Measurements from ENCODE around the gene ITGB1BP1. TPM values are rescaled to one million over a fixed set of nuclear protein-coding genes. Genes with fewer than 3 reads are reported as not detected.

The ITGB1BP1 gene
- total RNA-seq, 1 experiment from 2014 or later = 34.3 TPM

DNA sequence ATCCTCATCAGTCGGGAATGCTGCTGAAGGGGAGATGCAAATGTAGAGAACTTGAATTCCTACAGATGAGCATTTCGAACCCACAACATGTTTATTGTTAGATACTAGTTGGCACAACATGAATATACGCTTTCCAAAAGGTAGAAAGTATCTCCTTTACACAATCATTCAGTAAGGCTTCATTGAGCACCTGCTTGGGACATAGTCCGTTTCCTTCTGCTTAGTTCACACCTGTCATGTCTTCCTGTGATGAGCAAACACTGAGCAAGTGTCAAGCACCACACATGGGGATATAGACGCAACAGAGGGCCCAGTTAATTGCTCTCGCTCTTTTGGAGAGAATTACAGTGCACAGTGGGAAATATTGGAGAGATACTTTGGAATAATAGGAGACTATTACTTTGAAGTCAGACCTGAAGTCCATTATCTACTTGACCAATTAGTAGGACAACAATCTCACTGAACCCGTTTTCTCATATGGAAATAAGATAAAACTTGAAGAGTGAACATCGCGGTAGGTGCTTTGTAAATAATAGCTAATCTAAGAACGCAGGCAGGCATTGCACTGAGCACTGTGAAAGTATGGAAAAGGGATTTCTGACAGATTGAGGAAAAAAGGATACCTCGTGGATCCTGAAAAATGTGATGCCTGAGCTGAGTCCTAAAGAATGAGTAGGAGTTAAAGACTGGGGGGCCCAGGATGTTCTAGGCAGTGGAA lies 1.3 kb upstream of the ITGB1BP1 start:
- no peak for DNase-seq (ENCODE audit: low read depth)

- peak; percentile 25 for DNase-seq (ENCODE audit: low read depth)
Measured at GRCh38 chr2:9423922-9424272, 569 bp upstream of the ITGB1BP1 start.

DNA sequence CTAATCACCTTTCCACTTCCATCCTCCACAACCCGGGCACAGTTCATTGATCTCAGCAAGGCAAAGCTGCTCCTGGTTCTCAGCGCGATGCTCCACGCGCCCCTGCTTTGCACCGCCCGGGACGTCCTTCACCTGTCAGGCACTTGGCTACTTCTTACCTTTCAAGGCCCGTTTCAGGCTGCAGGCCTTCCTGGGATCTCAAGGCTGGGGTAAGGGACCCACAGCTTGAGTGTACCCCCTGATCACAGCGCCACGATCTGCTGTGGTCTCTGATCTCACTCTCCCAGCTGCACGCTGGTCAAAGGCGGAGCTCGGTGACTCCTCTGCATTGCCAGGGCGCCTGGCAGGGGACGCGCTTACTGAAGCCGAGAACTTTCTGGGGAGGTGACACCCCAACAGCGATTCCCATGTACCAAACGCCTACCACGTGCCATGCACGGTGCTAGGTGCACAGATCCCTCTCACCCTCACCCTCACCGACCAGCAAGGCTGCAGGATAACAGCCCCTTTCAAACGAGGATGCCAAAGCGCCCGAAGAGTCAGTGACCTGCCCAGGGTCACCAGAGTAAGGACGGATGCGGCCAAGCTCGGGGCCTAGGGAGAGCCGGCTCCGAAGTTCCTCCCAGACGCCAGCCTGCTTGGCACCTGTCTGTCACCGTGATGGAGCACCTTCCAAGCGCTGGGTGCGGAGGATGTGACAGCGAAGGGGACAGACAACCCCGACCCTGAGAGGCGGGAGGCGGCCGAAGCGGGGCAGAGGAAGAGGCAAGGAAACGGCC lies 818 bp downstream of the ITGB1BP1 start:
- peak; percentile 39 for DNase-seq (ENCODE audit: low read depth)

- no peak for DNase-seq (ENCODE audit: low read depth)
Measured at GRCh38 chr2:9420495-9420894, 2.8 kb downstream of the ITGB1BP1 start.

GRCh38 chr2:9419541-9419940 lies 3.8 kb downstream of the ITGB1BP1 start:
- DNase-seq (ENCODE audit: low read depth) = no peak

DNA sequence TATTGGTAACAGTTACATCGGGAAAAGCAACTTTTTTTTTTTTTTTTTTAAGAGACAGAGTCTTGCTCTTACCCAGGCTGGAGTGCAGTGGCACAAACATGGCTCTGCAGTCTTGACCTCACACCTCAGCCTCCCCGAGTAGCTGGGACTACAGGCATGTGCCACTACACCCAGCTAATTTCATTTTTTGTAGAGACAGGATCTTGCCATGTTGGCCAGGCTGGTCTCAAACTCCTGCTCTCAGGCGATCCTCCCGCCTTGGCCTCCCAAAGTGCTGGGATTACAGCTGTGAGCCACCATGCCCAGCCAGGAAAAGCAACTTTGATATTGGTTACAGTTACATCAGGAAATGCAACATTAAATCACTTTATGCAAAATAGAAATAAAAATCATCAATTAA lies 4.6 kb downstream of the ITGB1BP1 start:
- DNase-seq (ENCODE audit: low read depth) = no peak

GRCh38 chr2:9417725-9418124 lies 5.6 kb downstream of the ITGB1BP1 start:
- no peak for DNase-seq (ENCODE audit: low read depth)

DNA sequence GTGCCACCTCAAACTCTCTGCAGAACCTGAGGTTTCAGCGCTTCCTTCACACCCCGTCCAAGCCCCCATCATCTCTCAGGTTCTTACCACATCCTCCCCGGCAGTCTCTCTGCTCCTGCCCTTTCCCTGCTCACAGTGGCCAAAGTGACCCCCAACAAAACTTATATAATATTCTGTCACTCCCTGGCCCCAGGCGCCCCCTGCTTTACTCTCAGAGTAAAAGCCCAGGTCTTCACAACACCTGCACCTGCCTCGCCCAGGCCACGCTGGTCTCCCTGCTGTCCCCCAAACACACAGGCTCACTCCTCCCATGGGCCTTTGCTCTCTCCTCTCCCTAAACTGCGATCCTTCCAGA lies 6.4 kb downstream of the ITGB1BP1 start:
- no peak for DNase-seq (ENCODE audit: low read depth)

DNA sequence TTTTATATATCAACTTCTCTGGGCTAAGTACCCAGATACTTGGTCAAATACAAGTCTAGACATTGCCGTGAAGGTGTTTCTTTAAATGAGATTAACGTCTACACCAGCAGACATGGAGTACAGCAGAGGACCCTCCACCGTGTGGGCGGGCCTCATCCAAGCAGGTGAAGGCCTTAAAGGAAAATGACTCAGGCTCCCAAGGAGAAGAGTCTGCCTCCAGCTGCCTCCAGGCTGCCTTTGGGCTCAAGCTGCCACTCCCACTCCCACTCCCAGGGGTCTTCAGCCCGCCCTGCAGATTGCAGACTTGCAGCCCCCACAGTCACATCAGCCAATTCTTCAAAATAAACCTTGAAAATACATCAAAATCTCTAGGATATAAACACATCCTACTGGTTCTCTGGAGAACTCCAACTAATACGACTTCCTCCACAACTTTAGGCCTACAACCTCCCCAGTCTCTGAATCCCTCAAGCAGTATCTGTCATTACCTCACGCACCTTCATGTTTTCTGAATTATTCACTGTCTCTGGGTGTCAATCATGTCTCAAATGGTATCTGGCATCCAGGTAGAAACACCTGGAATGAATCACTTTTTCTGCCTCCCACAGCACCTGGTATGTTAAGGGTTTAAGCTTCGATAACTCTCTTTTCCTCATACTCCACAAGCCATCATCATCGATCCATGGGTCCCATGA lies 6.9 kb downstream of the ITGB1BP1 start:
- DNase-seq (ENCODE audit: low read depth) = no peak

DNA sequence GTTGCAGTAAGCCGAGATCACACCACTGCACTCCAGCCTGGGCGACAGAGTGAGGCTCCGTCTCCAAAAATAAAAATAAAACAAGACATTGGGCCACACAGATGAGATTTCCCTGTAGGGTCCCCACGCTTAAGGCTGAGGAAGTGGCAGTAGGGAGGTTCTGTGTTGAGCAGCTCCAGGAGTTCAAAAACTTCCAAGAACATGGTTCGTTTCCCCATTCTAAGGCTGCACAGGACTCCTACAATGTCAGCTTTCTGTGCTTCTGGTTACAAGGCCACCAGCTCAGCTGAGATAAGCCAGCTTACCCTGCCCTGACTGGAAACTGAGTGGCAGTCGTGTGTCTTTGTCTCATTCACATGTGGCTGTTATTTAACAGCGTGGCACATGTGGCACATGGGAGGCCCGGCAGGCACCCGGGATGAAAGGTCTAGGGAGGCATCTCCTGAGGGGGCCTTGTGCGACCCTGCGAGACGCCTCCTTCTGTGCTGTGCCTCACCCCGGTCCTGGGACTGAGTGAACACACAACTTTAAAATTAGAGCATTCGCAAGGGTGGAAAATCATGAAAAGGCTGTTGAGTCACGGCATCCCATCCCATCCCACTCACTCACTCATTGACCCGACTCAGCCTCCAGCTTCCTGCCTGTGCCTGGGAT lies 7.7 kb downstream of the ITGB1BP1 start:
- DNase-seq (ENCODE audit: low read depth) = no peak

GRCh38 chr2:9412781-9413180 lies 10.5 kb downstream of the ITGB1BP1 start:
- DNase-seq (ENCODE audit: low read depth) = no peak

- no peak for DNase-seq (ENCODE audit: low read depth)
Measured at GRCh38 chr2:9410108-9410507, 13.2 kb downstream of the ITGB1BP1 start.

DNA sequence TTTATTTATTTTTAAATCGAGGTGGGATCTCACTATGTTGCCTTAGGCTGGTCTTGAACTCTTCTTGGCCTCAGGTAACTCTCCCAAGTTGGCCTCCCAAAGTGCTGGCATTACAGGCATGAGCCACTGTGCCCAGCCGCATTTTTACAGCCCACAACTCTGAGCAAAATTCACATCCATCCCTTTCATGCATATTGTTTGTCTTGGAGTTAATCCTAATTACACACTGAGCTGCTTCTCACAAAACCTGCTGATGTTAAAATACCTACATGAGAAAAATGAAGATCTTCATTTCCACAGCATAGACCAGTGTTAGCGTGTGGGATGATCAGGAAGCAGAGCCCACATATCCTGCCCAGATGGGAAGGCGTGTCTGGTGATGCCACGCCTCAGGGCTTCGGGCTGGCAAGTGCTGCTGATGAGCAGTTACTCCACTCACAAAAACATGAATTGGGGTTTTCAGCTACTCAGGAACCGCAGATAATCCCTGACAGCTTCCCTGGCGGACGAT lies 14.6 kb downstream of the ITGB1BP1 start:
- peak; percentile 19 for DNase-seq (ENCODE audit: low read depth)

DNA sequence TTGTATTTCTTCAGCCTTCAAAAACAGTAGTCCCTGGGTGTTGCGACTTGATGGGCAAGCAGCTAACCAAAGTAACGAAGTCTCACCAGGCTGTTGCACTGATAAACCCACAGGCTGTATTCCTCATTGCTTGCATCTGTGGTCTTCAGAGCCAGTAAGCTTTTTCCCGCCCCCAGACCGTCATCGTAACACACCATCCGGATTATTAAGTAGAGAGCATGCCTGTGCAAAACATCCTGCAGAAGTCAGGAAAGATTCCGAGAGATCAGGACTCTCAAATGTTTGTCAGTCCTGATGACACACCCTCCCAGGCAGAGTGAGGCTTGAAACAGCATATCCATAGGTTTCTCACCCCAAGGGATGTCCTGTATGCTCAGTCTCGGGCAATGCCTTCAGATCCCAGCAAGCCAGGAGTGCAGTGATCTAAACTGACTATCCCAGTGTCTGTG lies 15.9 kb downstream of the ITGB1BP1 start:
- DNase-seq (ENCODE audit: low read depth) = no peak

DNA sequence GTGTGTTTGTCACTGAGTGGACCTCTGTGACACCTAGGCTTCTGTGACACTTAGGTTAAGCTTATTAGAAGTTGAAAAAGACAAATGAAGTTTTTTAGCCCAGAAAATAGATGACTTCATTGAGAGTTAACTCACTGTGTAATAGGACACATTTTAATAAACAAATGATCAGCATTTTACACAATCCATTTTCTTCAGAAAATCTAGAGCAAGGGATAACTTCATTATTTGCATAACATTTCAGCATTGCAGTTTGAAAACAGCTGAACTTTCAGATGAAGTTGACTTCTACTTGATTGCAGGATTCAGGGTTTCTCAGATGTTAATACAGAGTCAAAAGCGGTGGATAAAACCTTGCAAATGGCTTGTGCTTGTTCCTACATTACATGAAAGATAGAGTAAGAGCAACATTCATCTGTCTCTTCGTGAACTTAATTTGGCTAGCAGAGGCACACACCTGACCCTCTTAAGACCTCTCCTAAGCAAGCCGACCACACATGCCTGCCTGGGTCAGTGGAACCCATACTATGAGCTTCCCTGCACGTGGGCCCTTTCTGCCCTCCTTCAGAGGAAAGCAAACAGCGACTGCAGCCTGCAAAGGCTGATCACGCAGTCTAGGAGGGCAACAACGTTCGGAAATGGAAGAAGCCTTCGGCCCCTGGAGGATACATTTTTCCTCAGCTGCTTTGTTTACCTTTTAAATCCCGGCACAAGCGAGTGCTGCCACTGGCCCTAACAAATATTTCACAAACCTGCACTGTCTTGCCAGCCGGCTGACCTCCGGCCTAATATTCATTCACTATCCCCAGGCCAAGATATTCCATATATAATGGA lies 16.6 kb downstream of the ITGB1BP1 start:
- no peak for DNase-seq (ENCODE audit: low read depth)

GRCh38 chr2:9405636-9406035 lies 17.7 kb downstream of the ITGB1BP1 start:
- no peak for DNase-seq (ENCODE audit: low read depth)

DNA sequence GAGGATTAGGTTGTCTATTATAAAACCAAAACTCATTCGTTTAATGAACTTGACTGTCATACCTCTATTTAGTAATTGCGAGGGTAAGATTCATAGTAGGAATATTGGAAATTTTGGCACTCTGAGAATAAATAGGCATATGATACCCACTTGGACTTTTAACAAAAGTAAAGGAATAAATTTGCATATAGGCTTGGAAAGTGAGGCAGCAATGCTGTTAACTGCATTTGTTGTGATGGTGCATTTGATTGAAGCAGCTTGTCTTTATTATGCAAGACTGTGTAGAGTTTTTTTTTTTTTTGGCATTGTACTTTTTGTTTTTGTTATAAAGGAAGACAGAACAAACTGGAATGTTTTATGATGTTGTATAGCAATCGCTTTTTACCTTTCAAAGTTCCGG lies 18.9 kb downstream of the ITGB1BP1 start:
- DNase-seq (ENCODE audit: low read depth) = no peak

- DNase-seq (ENCODE audit: low read depth) = no peak
Measured at GRCh38 chr2:9403924-9404323, 19.4 kb downstream of the ITGB1BP1 start.

- no peak for DNase-seq (ENCODE audit: low read depth)
Measured at GRCh38 chr2:9401646-9402371, 21.5 kb downstream of the ITGB1BP1 start.

DNA sequence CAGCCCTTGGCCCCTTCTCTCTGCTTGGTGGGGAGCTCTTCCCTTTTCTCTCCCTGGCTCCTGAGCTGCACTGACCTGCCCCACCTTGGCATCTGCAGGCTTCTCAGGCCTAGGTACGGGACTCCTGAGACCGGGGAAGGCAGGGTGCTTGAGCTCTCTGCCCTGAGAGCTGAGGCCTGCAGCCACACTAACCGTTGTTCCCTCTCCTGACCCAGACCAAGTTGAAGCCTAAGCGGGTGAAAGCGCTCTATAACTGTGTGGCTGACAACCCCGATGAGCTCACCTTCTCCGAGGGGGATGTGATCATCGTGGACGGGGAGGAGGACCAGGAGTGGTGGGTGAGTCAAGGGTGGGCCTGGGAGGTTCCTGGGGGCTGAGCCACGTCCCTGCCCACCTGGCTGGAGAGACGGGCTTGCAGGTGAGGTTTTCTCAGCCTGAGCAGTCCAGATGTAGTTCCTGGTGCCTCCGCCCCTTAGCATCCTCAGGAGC lies 22.2 kb downstream of the ITGB1BP1 start:
- no peak for DNase-seq (ENCODE audit: low read depth)
